ENCODE results near the gene WDR1.

Gene WDR1

GRCh38 chr4:10093271-10093621 lies 23.4 kb downstream of the WDR1 start:
- H3K4me3 ChIP-seq (replicated peaks; ENCODE audit: low read depth, low read length): no peak overlapping the region
- H3K36me3 ChIP-seq (ENCODE audit: control insufficient read depth, insufficient read depth, low read length): peaks cover 81% of the 10 kb centered on the region
- no peaks in the 10 kb centered on the region for H3K27me3 ChIP-seq (replicated peaks; ENCODE audit: control insufficient read depth, insufficient read depth, low read length)
- no peak for DNase-seq (ENCODE audit: extremely low read depth, insufficient read length)
- no peak for TF ChIP-seq CTCF (IDR thresholded peaks at IDR 0.05; ENCODE audit: insufficient read depth, low read length, poor library complexity, severe bottlenecking)

- Histone ChIP-seq H3K27me3 (replicated peaks; ENCODE audit: control insufficient read depth, insufficient read depth, low read length) (no peaks in the 10 kb centered on the region), H3K4me3 (replicated peaks; ENCODE audit: low read depth, low read length) (no peak overlapping the region), H3K36me3 (ENCODE audit: control insufficient read depth, insufficient read depth, low read length) (peaks cover 82% of the 10 kb centered on the region)
- no peak for TF ChIP-seq CTCF (IDR thresholded peaks at IDR 0.05; ENCODE audit: insufficient read depth, low read length, poor library complexity, severe bottlenecking)
- DNase-seq (ENCODE audit: extremely low read depth, insufficient read length): no peak
Observed at GRCh38 chr4:10092481-10093270, 23.9 kb downstream of the WDR1 start.

GRCh38 chr4:10091531-10092181 lies 24.9 kb downstream of the WDR1 start:
- Histone ChIP-seq H3K27me3 (replicated peaks; ENCODE audit: control insufficient read depth, insufficient read depth, low read length) (no peaks in the 10 kb centered on the region), H3K36me3 (ENCODE audit: control insufficient read depth, insufficient read depth, low read length) (peaks cover 84% of the 10 kb centered on the region), H3K4me3 (replicated peaks; ENCODE audit: low read depth, low read length) (no peak overlapping the region)
- DNase-seq (ENCODE audit: extremely low read depth, insufficient read length): no peak
- no peak for TF ChIP-seq CTCF (IDR thresholded peaks at IDR 0.05; ENCODE audit: insufficient read depth, low read length, poor library complexity, severe bottlenecking)

- Histone ChIP-seq H3K27me3 (replicated peaks; ENCODE audit: control insufficient read depth, insufficient read depth, low read length) (no peaks in the 10 kb centered on the region), H3K36me3 (ENCODE audit: control insufficient read depth, insufficient read depth, low read length) (peaks cover 83% of the 10 kb centered on the region), H3K4me3 (replicated peaks; ENCODE audit: low read depth, low read length) (no peak overlapping the region)
- TF ChIP-seq CTCF (IDR thresholded peaks at IDR 0.05; ENCODE audit: insufficient read depth, low read length, poor library complexity, severe bottlenecking): no peak
- no peak for DNase-seq (ENCODE audit: extremely low read depth, insufficient read length)
Observed at GRCh38 chr4:10090467-10091250, 25.9 kb downstream of the WDR1 start.

GRCh38 chr4:10089346-10089745 lies 27.3 kb downstream of the WDR1 start:
- TF ChIP-seq CTCF (IDR thresholded peaks at IDR 0.05; ENCODE audit: insufficient read depth, low read length, poor library complexity, severe bottlenecking): peak; percentile 34
- Histone ChIP-seq H3K4me3 (replicated peaks; ENCODE audit: low read depth, low read length) (no peak overlapping the region), H3K27me3 (replicated peaks; ENCODE audit: control insufficient read depth, insufficient read depth, low read length) (no peaks in the 10 kb centered on the region), H3K36me3 (ENCODE audit: control insufficient read depth, insufficient read depth, low read length) (peaks cover 85% of the 10 kb centered on the region)
- DNase-seq (ENCODE audit: extremely low read depth, insufficient read length): no peak

All from GM06990 (cell line).